Epithelial cell of esophagus (primary cell): ENCODE measurements around the gene ZFTA.

Experiments used
- DNase-seq: peaks from one replicate; pipeline ENCODE4 v3.0.0; 2010; ENCODE audit warnings: low read depth
- H3K4me3 ChIP-seq: 2 replicates; pipeline ENCODE4 v1.5.1; 2011; ENCODE audit warnings: mild to moderate bottlenecking, low read length, control low read depth
- TF ChIP-seq, protein P1 (sequence below): IDR thresholded peaks from 2 replicates; pipeline ENCODE4 v1.5.1; 2011; ENCODE audit warnings: low read depth, mild to moderate bottlenecking, low read length, control low read depth, inconsistent platforms; ENCODE audit not compliant: insufficient read depth; ENCODE audit errors: missing control alignments

ZFTA gene

DNA sequence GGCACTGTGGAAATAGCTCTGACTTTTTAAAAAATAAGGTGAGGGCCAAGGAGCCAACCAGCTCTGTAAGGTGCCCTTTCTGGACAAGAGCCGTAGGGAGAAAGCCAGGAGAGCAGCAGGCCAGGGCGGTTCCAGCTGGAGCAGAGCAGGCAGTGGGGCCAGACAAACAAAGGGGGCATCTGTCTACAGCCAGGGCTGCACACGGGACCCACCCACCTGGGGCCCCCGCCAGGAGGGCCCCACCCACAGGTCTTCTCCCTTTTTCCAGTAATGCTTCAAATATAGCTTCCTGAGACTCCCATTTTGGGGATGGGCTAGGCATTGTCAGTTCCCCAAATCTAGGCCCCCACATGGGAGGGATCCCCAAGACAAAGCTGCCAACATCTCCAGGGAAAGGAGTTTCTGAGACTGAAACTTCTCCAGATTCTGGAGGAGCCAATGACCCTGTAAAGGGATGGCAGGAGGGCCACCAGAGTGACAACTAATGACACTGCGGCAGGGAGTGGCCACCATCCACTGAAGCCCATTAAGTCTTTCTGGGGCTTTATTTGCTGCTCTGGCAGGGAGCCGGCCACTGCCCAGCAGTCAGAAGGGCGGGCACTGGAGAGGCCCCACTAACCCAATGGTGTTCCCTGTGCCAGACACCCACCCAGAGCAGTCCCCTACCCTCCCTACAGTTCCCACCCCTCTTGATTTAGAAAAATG, 1.9 kb downstream of the ZFTA start:
- no peak for DNase-seq
- no peak overlapping the region for H3K4me3 ChIP-seq
- TF ChIP-seq, protein P1, sequence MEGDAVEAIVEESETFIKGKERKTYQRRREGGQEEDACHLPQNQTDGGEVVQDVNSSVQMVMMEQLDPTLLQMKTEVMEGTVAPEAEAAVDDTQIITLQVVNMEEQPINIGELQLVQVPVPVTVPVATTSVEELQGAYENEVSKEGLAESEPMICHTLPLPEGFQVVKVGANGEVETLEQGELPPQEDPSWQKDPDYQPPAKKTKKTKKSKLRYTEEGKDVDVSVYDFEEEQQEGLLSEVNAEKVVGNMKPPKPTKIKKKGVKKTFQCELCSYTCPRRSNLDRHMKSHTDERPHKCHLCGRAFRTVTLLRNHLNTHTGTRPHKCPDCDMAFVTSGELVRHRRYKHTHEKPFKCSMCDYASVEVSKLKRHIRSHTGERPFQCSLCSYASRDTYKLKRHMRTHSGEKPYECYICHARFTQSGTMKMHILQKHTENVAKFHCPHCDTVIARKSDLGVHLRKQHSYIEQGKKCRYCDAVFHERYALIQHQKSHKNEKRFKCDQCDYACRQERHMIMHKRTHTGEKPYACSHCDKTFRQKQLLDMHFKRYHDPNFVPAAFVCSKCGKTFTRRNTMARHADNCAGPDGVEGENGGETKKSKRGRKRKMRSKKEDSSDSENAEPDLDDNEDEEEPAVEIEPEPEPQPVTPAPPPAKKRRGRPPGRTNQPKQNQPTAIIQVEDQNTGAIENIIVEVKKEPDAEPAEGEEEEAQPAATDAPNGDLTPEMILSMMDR, result no peak

DNA sequence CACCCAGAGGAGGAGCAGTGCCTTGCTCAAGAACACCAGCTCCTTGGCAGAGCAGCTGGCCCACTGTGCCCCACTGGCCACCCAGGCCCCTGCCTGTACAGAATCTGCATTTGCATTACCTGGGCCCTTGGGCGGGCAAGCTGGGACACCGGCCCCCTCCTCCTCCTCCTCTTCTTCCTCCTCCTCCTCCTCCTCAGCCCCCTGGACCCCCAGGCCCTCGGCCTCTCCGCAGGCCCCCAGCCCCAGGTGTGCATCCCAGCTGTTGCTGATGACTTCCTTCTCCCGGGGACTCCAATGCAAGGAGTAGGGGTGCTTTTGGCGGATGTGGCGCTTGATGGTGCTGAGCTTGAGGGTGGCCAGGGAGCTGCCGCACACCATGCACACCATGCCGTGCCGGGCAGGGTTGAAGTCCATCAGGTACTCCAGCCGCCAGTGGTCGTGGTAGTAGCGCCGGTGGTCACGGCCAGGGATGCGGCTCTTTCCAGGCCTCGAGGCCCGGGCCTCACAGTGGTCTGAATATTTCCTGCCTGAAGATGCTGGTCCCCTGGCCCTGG, 2.8 kb downstream of the ZFTA start:
- no peak for DNase-seq
- no peak overlapping the region for H3K4me3 ChIP-seq
- TF ChIP-seq, protein P1, result no peak

DNA sequence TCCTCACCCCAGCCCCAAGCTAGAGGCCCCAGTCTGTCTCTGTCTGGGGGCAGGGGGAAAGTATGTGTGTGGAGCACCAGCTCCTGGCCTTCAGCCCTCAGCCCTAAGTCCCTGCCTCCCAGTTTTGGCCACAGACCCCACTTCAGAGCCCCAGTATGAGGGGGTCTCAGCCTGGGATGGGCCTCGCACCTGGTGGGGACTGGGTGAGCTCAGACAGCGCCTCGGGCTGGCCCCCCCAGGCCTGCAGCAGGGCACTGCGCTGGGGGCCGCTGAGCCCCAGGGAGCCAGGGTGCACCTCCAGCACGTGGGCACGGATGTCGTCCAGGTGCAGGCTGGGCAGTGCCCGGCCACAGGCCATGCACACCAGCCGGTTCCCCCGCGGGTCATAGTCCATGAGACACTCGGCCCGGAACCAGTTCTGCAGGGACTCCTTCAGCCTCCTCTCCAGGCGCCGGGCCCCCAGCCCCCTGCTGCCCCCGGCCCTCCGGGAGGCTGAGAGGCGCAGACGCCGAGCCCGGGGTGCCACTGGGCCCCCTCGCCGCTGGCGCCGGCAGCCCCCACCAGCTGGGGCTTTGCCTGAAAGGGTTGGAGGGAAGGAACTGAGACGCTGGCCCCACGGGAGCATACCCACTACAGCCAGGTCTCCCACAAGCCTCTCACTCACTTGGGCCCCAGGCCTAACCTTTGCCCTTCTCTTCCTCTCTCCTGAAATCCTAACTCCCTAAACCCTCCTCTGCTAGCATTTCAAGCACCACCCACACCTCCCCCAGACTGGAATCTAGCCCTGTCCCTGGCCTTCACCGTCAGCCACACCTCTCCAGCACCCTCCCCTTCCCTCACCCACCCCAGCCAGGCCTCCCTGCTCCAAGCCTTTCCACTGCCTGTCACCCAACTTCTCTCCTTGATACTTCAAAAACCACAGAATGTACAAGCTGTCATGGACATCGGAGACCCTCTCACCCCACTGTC, 3.6 kb downstream of the ZFTA start:
- H3K4me3 ChIP-seq, result no peak overlapping the region
- TF ChIP-seq, protein P1, result no peak
- DNase-seq, result no peak

DNA sequence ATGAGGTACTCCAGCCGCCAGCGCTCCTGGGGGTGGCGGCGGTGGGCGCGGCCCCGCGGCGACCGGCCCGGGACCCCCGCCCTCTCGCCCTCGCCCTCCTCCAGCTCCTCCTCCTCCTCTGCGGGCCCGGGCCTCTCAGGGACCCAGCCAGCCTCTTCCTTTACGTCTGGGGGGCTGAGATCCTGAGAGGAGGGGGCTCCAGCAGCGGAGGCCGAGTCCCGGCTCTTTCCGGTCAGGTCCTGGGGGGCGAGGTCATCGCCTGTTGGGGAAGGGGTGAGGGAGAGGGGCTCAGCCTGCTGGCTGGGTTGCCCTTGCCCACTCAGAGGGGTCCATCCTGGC, 4.3 kb downstream of the ZFTA start:
- no peak for DNase-seq
- no peak overlapping the region for H3K4me3 ChIP-seq
- TF ChIP-seq, protein P1, result no peak

DNA sequence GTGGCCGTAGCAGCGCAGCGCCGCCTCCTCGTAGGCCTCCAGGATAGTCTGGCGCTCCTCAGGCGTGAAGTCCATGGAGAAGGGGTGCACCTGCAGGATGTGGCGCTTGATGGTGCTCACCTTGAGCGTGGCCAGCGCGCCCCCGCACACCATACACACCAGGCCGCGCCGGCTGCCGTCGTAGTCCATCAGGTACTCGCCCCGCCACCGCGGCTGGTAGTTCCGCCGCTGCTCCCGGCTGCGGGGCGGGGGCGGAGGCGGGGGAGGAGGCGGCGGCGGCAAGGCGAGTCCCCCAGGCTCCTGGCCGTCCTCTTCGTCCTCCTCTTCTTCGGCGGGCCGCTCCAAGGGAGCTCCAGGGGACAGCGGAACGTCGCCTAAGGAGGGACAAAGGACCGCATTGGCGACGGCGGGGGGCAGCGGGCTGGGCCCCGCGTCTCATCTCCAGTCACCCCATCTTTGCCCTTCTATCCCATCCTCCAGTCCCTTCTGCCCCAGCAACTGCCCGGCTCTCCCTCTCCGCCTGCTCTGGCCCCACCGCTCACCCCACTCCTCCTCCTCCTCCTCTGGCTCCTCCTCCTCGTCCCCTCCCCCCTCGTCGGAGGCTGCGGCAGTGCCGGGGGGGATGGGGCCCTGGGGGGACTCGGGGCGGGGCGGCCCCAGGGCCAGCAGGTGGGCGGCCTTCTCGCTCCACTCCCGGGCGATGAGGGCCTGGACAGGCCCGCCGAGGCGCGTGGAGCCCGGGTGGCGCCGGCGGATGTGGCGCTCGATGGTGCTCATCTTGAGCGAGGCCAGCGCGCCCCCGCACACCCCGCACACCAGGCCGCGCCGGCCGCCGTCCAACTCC, 4.9 kb downstream of the ZFTA start:
- TF ChIP-seq, protein P1, result no peak
- H3K4me3 ChIP-seq, result no peak overlapping the region
- DNase-seq, result no peak

DNA sequence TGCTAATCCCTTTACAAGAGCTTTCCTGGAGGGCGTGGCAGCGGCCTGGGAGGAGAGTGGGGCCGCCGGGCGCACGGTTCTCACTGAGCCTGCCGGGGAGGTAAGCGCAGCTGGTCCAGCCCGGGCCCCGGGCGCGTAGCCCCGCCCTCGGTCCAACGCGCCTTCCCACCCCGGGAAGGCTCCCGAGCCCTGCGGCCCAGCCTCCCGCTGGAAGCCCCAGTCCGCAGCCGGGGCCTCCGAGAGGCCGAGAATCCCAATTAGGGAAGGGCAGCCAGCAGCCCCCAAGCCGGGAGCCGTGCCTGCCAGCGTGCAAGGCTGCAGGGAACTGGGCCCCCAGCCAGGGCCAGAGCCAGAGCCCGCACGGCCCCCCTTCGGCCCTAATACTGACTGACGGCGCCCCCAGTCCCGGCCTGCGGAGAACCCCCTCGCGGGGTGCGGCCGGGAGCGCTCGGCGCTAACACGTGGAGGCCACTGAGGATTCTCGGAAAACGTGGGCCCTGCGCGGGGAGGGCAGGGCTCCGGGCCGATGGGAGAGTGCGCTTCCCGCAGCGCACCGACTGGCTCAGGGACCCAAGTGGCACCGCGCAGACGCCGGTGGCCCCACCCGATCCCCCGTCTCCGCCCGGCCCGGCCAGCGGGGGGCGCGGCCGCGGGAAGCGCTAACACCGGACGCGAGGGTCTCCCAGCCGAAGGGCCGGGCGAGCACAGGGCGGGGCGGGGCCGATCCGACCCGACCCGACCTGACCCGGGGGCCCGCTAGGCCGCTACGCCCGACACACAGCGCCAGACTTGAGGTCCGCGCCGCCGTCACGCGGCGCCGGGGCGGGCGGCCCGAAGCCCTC, 5.7 kb downstream of the ZFTA start:
- TF ChIP-seq, protein P1, result no peak
- DNase-seq, result peak; percentile 11
- H3K4me3 ChIP-seq, result peak overlapping the region; percentile 29
